K562 (cell line): ENCODE results near the gene SFXN3.

Experiments used
- BCLAF1 ChIP-seq, 2 experiments: fragments of 450-650 bp in 1 of 2; IDR thresholded peaks; 2 replicates each; pipeline ENCODE4 v1.6.1; 2011 to 2017; ENCODE audit warnings: low read depth in 2 of 2, antibody characterized with exemption in 1 of 2, borderline replicate concordance in 1 of 2, low read length in 1 of 2, mild to moderate bottlenecking in 1 of 2, mixed read lengths in 1 of 2; ENCODE audit not compliant: control insufficient read depth in 1 of 2
- CHD1 ChIP-seq: fragments of 200-600 bp; sonication (generic); IDR thresholded peaks from one replicate; pipeline ENCODE4 v1.6.1; 2012; ENCODE audit warnings: mild to moderate bottlenecking, moderate library complexity, low read length, inconsistent platforms
- JUNB ChIP-seq: fragments of 450-650 bp; formaldehyde crosslinking; conservative IDR thresholded peaks from 2 replicates; pipeline ENCODE4 v1.4.0; 2020; ENCODE audit warnings: mild to moderate bottlenecking
- MCM3 ChIP-seq: fragments of 450-650 bp; IDR thresholded peaks from 2 replicates; pipeline ENCODE4 v1.6.1; 2016
- NFE2 ChIP-seq: IDR thresholded peaks from 2 replicates; pipeline ENCODE4 v1.6.1; 2014; ENCODE audit warnings: antibody characterized with exemption, low read depth
- TF ChIP-seq, protein P1 (sequence below): fragments of 450-650 bp; formaldehyde crosslinking; IDR thresholded peaks from 2 replicates; pipeline ENCODE4 v1.4.0; 2022; ENCODE audit warnings: missing genetic modification characterization
- TF ChIP-seq, protein P2 (sequence below), 3 experiments: IDR thresholded peaks in 2 of 3; conservative IDR thresholded peaks in 1 of 3; 2 replicates each; pipeline ENCODE4 v1.5.1; 2011 to 2012; ENCODE audit warnings: low read length in 3 of 3, mild to moderate bottlenecking in 3 of 3, control low read depth in 2 of 3, improper control_type of control experiment in 1 of 3, inconsistent platforms in 1 of 3, low read depth in 1 of 3, mixed read lengths in 1 of 3, moderate library complexity in 1 of 3; ENCODE audit not compliant: insufficient read depth in 2 of 3

DNA sequence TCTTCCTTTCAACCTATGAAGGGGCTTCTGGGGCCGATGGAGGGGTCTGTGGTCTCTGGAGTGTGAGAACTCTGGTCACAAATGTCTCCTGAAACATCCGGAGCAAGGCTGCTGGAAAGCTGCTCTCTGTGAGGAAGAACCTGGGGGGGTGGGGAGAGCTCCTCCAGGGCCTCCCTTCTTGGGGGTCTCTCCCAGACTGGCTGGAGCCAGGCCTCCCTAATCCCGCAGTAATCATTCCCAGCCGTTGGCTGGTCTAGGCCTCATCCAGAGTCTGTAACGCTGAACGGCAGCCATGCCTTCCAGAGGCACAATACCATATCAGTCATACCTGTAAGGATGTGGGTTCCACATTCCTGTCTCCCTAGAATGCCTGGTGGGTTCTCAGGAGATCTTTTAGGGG lies 35.9 kb upstream of the SFXN3 start:
- TF ChIP-seq NFE2 (no peak), BCLAF1 (IDR thresholded peaks at IDR 0.05; ENCODE audit: borderline replicate concordance in 1 of 2, control insufficient read depth in 1 of 2, low read depth in 2 of 2, low read length in 1 of 2) (no peak), CHD1 (no peak), JUNB (CRISPR knock-in tag) (no peak), MCM3 (no peak)
- TF ChIP-seq, protein P1, sequence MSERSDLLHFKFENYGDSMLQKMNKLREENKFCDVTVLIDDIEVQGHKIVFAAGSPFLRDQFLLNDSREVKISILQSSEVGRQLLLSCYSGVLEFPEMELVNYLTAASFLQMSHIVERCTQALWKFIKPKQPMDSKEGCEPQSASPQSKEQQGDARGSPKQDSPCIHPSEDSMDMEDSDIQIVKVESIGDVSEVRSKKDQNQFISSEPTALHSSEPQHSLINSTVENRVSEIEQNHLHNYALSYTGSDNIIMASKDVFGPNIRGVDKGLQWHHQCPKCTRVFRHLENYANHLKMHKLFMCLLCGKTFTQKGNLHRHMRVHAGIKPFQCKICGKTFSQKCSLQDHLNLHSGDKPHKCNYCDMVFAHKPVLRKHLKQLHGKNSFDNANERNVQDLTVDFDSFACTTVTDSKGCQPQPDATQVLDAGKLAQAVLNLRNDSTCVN, result no peak
- TF ChIP-seq, protein P2, sequence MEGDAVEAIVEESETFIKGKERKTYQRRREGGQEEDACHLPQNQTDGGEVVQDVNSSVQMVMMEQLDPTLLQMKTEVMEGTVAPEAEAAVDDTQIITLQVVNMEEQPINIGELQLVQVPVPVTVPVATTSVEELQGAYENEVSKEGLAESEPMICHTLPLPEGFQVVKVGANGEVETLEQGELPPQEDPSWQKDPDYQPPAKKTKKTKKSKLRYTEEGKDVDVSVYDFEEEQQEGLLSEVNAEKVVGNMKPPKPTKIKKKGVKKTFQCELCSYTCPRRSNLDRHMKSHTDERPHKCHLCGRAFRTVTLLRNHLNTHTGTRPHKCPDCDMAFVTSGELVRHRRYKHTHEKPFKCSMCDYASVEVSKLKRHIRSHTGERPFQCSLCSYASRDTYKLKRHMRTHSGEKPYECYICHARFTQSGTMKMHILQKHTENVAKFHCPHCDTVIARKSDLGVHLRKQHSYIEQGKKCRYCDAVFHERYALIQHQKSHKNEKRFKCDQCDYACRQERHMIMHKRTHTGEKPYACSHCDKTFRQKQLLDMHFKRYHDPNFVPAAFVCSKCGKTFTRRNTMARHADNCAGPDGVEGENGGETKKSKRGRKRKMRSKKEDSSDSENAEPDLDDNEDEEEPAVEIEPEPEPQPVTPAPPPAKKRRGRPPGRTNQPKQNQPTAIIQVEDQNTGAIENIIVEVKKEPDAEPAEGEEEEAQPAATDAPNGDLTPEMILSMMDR (IDR thresholded peaks at IDR 0.05 in 2 of 3, conservative IDR thresholded peaks at IDR 0.05 in 1 of 3; ENCODE audit: insufficient read depth in 2 of 3, low read depth in 1 of 3, low read length in 3 of 3), result no peak
